ENCODE data around the gene AWAT2. TPM values are rescaled to one million over a fixed set of nuclear protein-coding genes. Genes with fewer than 3 reads are reported as not detected.

AWAT2 gene
- total RNA-seq, 3 donors from 2014 or later: not detected

DNA sequence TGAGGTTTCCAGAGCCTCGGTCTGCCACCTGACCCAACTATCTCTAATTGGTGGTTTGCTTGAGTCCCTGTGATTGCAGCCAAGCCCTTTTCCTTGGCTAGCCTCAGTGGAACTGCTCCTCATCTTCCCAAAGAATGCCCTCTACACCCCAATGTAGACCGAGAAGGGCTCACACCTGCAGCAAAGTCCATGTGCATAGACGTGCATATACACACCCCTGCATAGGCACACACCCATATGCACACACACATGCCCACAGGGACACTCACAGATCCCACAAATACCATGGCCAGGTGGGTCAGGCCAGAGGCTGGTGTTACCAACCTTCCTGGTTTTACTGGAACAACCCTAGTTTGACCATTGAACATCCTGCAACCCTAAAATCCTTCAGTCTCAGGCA, 332 bp downstream of the AWAT2 start:
- Histone ChIP-seq H3K27ac (no peak overlapping the region), H3K4me1 (no peaks in the 10 kb centered on the region), H3K36me3 (no peaks in the 10 kb centered on the region), H3K9me3 (no peaks in the 10 kb centered on the region), H3K4me3 (no peak overlapping the region), H3K27me3 (peaks cover 0 to 51% of the 10 kb centered on the region in 2 donors)
- intact Hi-C loops (cut with DNase I; ENCODE audit: low total_unique reads): no loop called here
- no peak for TF ChIP-seq POLR2AphosphoS5 (IDR thresholded peaks at IDR 0.05)
- TF ChIP-seq POLR2A (IDR thresholded peaks at IDR 0.05): no peak
- TF ChIP-seq, protein P1, sequence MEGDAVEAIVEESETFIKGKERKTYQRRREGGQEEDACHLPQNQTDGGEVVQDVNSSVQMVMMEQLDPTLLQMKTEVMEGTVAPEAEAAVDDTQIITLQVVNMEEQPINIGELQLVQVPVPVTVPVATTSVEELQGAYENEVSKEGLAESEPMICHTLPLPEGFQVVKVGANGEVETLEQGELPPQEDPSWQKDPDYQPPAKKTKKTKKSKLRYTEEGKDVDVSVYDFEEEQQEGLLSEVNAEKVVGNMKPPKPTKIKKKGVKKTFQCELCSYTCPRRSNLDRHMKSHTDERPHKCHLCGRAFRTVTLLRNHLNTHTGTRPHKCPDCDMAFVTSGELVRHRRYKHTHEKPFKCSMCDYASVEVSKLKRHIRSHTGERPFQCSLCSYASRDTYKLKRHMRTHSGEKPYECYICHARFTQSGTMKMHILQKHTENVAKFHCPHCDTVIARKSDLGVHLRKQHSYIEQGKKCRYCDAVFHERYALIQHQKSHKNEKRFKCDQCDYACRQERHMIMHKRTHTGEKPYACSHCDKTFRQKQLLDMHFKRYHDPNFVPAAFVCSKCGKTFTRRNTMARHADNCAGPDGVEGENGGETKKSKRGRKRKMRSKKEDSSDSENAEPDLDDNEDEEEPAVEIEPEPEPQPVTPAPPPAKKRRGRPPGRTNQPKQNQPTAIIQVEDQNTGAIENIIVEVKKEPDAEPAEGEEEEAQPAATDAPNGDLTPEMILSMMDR (IDR thresholded peaks at IDR 0.05): no peak
- DNase-seq (ENCODE audit: low spot score in 2 of 2): no peak

DNA sequence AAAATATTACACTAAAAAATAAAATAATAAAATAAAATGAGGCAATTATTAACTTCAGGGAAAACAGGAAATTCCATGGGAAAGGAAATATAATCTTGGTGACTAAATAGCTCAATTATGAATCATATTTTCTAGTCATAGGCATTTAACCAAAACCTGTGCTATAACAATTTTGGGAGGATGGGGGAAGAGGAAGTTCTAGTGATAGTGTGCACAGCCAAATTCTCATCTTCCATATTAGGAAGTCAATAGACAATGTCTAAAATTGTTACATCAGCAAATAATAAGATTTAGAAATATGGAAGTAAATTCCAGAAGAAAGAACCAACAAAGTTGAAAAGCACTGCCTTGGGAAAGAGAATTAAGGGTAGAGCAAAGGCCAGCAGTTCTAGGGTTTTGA, 2.8 kb downstream of the AWAT2 start:
- Histone ChIP-seq H3K9me3 (no peaks in the 10 kb centered on the region), H3K27me3 (peaks cover 0 to 47% of the 10 kb centered on the region in 2 donors)
- TF ChIP-seq, protein P1 (IDR thresholded peaks at IDR 0.05): no peak
- TF ChIP-seq POLR2A (IDR thresholded peaks at IDR 0.05) (no peak), POLR2AphosphoS5 (IDR thresholded peaks at IDR 0.05) (no peak)

DNA sequence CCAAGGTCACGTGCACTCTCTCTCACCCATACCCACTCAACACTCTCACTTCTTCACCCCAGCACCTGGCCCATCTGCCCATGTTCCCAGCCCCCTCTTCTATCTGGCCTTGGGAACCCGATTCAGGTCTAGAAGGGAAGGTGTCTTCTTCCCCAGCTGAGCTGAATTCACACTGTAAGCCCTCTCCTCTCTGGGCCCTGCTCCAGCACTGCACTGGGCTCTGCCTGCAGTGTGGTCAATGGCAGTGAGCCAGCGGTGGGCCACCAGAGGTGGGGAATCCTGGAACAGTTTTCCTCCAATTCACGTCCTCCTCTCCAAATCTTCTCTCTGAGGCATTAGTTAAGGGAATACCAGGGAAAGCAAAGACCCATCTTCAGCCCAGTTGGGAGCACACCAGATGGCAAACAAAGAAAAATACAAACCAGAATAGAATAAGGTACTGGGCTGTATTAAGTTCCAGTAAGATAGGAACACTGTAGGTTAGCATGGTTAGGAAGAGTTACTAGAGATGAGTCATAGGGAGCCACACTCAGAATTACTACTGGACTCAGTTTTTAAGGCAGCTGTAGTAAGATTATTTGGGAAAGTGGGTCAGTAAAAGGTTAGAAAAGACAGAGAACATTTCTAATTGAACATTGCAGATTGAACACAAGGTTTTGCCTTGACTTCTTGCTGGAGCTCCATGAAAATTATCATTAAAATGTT, 5.0 kb downstream of the AWAT2 start:
- H3K9me3 ChIP-seq: no peaks in the 10 kb centered on the region
- no peak overlapping the region for H3K4me3 ChIP-seq
- H3K36me3 ChIP-seq: no peaks in the 10 kb centered on the region
- no peaks in the 10 kb centered on the region for H3K4me1 ChIP-seq
- no peak overlapping the region for H3K27ac ChIP-seq
- no peak for DNase-seq (ENCODE audit: low spot score in 2 of 2)
- peaks cover 0 to 54% of the 10 kb centered on the region in 2 donors for H3K27me3 ChIP-seq
- TF ChIP-seq, protein P1 (IDR thresholded peaks at IDR 0.05): no peak
- no peak for TF ChIP-seq POLR2A (IDR thresholded peaks at IDR 0.05)
- TF ChIP-seq POLR2AphosphoS5 (IDR thresholded peaks at IDR 0.05): no peak
- intact Hi-C loops (cut with DNase I; ENCODE audit: low total_unique reads): no loop called here

More for the DNA sequence above, 2.8 kb downstream of the AWAT2 start:
- H3K4me1 ChIP-seq: no peaks in the 10 kb centered on the region
- no peak overlapping the region for H3K4me3 ChIP-seq
- DNase-seq (ENCODE audit: low spot score in 2 of 2): no peak
- H3K36me3 ChIP-seq: no peaks in the 10 kb centered on the region
- intact Hi-C loops (cut with DNase I; ENCODE audit: low total_unique reads): no loop called here
- no peak overlapping the region for H3K27ac ChIP-seq

DNA sequence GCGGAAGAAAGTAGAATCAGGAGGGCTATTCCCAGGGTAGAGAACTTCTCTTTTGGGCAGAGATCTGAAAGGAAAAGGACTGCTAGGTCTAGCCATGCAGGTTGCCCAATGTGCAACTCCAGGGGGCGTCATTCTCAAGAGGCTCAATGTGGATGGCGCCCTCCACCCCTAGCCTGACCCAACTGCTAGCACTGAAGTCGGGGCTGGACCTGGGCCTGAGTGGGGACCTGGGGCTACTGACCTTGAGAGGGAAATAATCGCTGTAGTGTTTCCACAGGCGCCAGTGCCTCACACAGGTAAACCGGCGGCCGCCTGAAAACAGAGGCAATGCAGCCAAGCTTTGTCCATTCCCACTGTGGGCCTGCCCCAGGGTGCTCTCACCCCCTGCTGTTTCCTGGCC, 6.1 kb downstream of the AWAT2 start:
- no peak for DNase-seq (ENCODE audit: low spot score in 2 of 2)
- no peak for TF ChIP-seq POLR2AphosphoS5 (IDR thresholded peaks at IDR 0.05)
- TF ChIP-seq POLR2A (IDR thresholded peaks at IDR 0.05): no peak
- TF ChIP-seq, protein P1 (IDR thresholded peaks at IDR 0.05): no peak
- Histone ChIP-seq H3K4me3 (no peak overlapping the region), H3K27me3 (peaks cover 0 to 48% of the 10 kb centered on the region in 2 donors), H3K4me1 (no peaks in the 10 kb centered on the region), H3K36me3 (no peaks in the 10 kb centered on the region), H3K9me3 (no peaks in the 10 kb centered on the region), H3K27ac (no peak overlapping the region)
- intact Hi-C loops (cut with DNase I; ENCODE audit: low total_unique reads): no loop called here

Data from breast epithelium (tissue), 4 donors.